ENCODE results near the gene AVP. TPM values are rescaled to one million over a fixed set of nuclear protein-coding genes. Genes with fewer than 3 reads are reported as not detected.

AVP gene
- total and polyA plus RNA-seq, 4 donors, result 2.5 TPM; not detected in 3

- H3K9me3 ChIP-seq (ENCODE audit: control insufficient read depth in 4 of 4, low read length in 3 of 4), result no peaks in the 10 kb centered on the region
- H3K9ac ChIP-seq (ENCODE audit: low read depth in 1 of 2, low read length in 2 of 2), result no peak overlapping the region
- peaks cover 0 to 3% (median 0%) of the 10 kb centered on the region in 4 donors for H3K27me3 ChIP-seq (ENCODE audit: control insufficient read depth in 4 of 4, insufficient read depth in 4 of 4, low read length in 3 of 4)
- H3K4me3 ChIP-seq (ENCODE audit: low read depth in 1 of 3, low read length in 3 of 3), result peak overlapping the region in 2 of 3 donors; percentile 18 to 51
- H3K4me1 ChIP-seq (ENCODE audit: control insufficient read depth in 4 of 4, insufficient read depth in 4 of 4, low read length in 3 of 4), result peaks cover 7 to 52% (median 38%) of the 10 kb centered on the region in 4 donors
- peak overlapping the region in 1 of 2 donors; percentile 10 for H3K27ac ChIP-seq (ENCODE audit: low read depth in 1 of 2, low read length in 2 of 2)
- 73% methylated on average over 16 of the region's 16 CpGs for WGBS
- no peak for DNase-seq (ENCODE audit: low spot score)
- H3K36me3 ChIP-seq (ENCODE audit: control insufficient read depth in 4 of 4, insufficient read depth in 3 of 4, low read depth in 1 of 4, low read length in 3 of 4), result no peaks in the 10 kb centered on the region
- TF ChIP-seq HNF4A (conservative IDR thresholded peaks at IDR 0.05), result peak in 1 of 2 donors; percentile 57
- TF ChIP-seq RXRA (IDR thresholded peaks at IDR 0.05), result peak in 1 of 2 donors; percentile 58
- no peak for TF ChIP-seq CTCF (IDR thresholded peaks at IDR 0.05; ENCODE audit: low read depth, low read length, missing input control)
- TF ChIP-seq MAX (IDR thresholded peaks at IDR 0.05), result no peak
These were observed 13.3 kb downstream of the AVP start for GRCh38 chr20:3071266-3071609.

GRCh38 chr20:3070725-3071124, 13.8 kb downstream of the AVP start:
- no peak for DNase-seq (ENCODE audit: low spot score)
- Histone ChIP-seq H3K9me3 (ENCODE audit: control insufficient read depth in 4 of 4, low read length in 3 of 4) (no peaks in the 10 kb centered on the region), H3K36me3 (ENCODE audit: control insufficient read depth in 4 of 4, insufficient read depth in 3 of 4, low read depth in 1 of 4, low read length in 3 of 4) (no peaks in the 10 kb centered on the region), H3K9ac (ENCODE audit: low read depth in 1 of 2, low read length in 2 of 2) (no peak overlapping the region), H3K27me3 (ENCODE audit: control insufficient read depth in 4 of 4, insufficient read depth in 4 of 4, low read length in 3 of 4) (peaks cover 0 to 3% (median 0%) of the 10 kb centered on the region in 4 donors), H3K27ac (ENCODE audit: low read depth in 1 of 2, low read length in 2 of 2) (no peak overlapping the region), H3K4me1 (ENCODE audit: control insufficient read depth in 4 of 4, insufficient read depth in 4 of 4, low read length in 3 of 4) (peaks cover 7 to 55% (median 40%) of the 10 kb centered on the region in 4 donors), H3K4me3 (ENCODE audit: low read depth in 1 of 3, low read length in 3 of 3) (no peak overlapping the region)
- WGBS, result 83% methylated on average over 4 of the region's 4 CpGs
- TF ChIP-seq RXRA (IDR thresholded peaks at IDR 0.05), result no peak
- TF ChIP-seq FOXA1 (IDR thresholded peaks at IDR 0.05), result no peak
- TF ChIP-seq REST (IDR thresholded peaks at IDR 0.05), result no peak
- TF ChIP-seq JUND (IDR thresholded peaks at IDR 0.05), result no peak
- TF ChIP-seq EGR1 (IDR thresholded peaks at IDR 0.05; ENCODE audit: low read depth in 2 of 2), result no peak
- no peak for TF ChIP-seq FOXA2 (IDR thresholded peaks at IDR 0.05)
- TF ChIP-seq ZBTB33 (IDR thresholded peaks at IDR 0.05), result no peak
- TF ChIP-seq YY1 (IDR thresholded peaks at IDR 0.05), result no peak
- TF ChIP-seq NR2F2 (IDR thresholded peaks at IDR 0.05), result no peak
- no peak for TF ChIP-seq CTCF (IDR thresholded peaks at IDR 0.05; ENCODE audit: low read depth, low read length, missing input control)
- TF ChIP-seq SP1 (IDR thresholded peaks at IDR 0.05), result no peak
